ENCODE data around the gene TMEM170B. TPM values are rescaled to one million over a fixed set of nuclear protein-coding genes. Genes with fewer than 3 reads are reported as not detected.

TMEM170B gene
- total RNA-seq, 1 donor = 4.0 TPM

DNA sequence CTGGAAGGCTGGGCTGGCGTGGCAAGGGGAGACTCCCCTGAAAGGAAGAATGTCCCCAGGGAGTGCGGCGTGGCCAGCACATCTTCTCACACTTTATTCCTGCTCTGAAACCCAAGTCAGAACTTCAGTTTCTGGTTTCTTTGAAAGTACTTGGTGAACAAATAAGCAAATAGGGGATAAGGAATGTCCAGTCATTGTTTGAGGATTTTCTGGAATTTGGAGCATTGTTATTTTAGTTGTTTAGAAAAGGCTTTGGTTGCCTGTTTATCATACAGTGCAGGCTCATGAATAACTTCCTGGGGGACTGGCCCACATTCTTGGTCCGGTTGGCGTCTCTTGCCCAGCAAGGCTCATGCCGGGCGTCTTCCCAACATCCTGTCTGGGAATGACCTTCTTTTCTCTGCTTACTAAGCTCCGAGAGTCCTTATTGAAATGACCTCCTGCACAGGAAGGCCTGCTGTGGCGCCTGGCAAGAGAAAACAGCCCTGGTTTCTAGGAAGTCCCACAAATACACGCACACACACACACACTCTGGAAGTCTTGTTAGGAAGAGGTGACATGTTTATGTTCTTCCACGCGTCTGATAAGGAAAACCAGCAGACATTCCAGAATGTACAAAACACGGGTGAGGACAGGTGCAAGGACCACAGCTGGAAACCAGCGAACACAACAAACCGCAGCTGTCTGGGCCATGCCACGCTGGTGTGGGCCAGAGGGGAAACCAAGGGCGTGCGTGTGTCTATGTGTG lies 71.9 kb downstream of the TMEM170B start:
- Histone ChIP-seq H3K27me3 (ENCODE audit: insufficient read depth, low read length) (no peaks in the 10 kb centered on the region), H3K9me3 (ENCODE audit: low read depth, low read length) (no peaks in the 10 kb centered on the region), H3K27ac (ENCODE audit: low read depth, low read length) (peak overlapping the region; percentile 92), H3K36me3 (ENCODE audit: insufficient read depth, low read length) (no peaks in the 10 kb centered on the region), H3K4me2 (ENCODE audit: insufficient read depth, low read length) (peak overlapping the region; percentile 55), H3K4me1 (ENCODE audit: insufficient read depth, low read length) (peaks cover 34% of the 10 kb centered on the region), H2AFZ (ENCODE audit: low read length) (no peak overlapping the region), H3K4me3 (ENCODE audit: insufficient read depth, low read length) (peak overlapping the region; percentile 26), H3K79me2 (ENCODE audit: insufficient read depth, low read length) (no peaks in the 10 kb centered on the region), H4K20me1 (ENCODE audit: insufficient read depth, low read length) (no peaks in the 10 kb centered on the region)
- TF ChIP-seq CTCF (IDR thresholded peaks at IDR 0.05; ENCODE audit: extremely low read depth, low read depth, low read length) = no peak
- DNase-seq (ENCODE audit: insufficient read length, low spot score, missing footprints) = peak; percentile 80

- no peak for DNase-seq (ENCODE audit: insufficient read length, low spot score, missing footprints)
- no peak overlapping the region for H3K4me3 ChIP-seq (ENCODE audit: insufficient read depth, low read length)
- no peaks in the 10 kb centered on the region for H3K27me3 ChIP-seq (ENCODE audit: insufficient read depth, low read length)
- H3K9me3 ChIP-seq (ENCODE audit: low read depth, low read length) = no peaks in the 10 kb centered on the region
- peaks cover 54% of the 10 kb centered on the region for H3K4me1 ChIP-seq (ENCODE audit: insufficient read depth, low read length)
- no peaks in the 10 kb centered on the region for H4K20me1 ChIP-seq (ENCODE audit: insufficient read depth, low read length)
- TF ChIP-seq CTCF (IDR thresholded peaks at IDR 0.05; ENCODE audit: extremely low read depth, low read depth, low read length) = no peak
- no peaks in the 10 kb centered on the region for H3K79me2 ChIP-seq (ENCODE audit: insufficient read depth, low read length)
- no peak overlapping the region for H2AFZ ChIP-seq (ENCODE audit: low read length)
- peak overlapping the region; percentile 93 for H3K27ac ChIP-seq (ENCODE audit: low read depth, low read length)
- peak overlapping the region; percentile 2 for H3K4me2 ChIP-seq (ENCODE audit: insufficient read depth, low read length)
- H3K36me3 ChIP-seq (ENCODE audit: insufficient read depth, low read length) = no peaks in the 10 kb centered on the region
Measured at GRCh38 chr6:11613336-11613735, 75.8 kb downstream of the TMEM170B start.

GRCh38 chr6:11613858-11614257 lies 76.3 kb downstream of the TMEM170B start:
- peak overlapping the region; percentile 93 for H3K27ac ChIP-seq (ENCODE audit: low read depth, low read length)
- no peaks in the 10 kb centered on the region for H3K27me3 ChIP-seq (ENCODE audit: insufficient read depth, low read length)
- no peaks in the 10 kb centered on the region for H3K36me3 ChIP-seq (ENCODE audit: insufficient read depth, low read length)
- no peak overlapping the region for H3K4me3 ChIP-seq (ENCODE audit: insufficient read depth, low read length)
- no peaks in the 10 kb centered on the region for H3K9me3 ChIP-seq (ENCODE audit: low read depth, low read length)
- peak overlapping the region; percentile 2 for H3K4me2 ChIP-seq (ENCODE audit: insufficient read depth, low read length)
- peak; percentile 72 for DNase-seq (ENCODE audit: insufficient read length, low spot score, missing footprints)
- no peak for TF ChIP-seq CTCF (IDR thresholded peaks at IDR 0.05; ENCODE audit: extremely low read depth, low read depth, low read length)
- peaks cover 50% of the 10 kb centered on the region for H3K4me1 ChIP-seq (ENCODE audit: insufficient read depth, low read length)
- no peaks in the 10 kb centered on the region for H3K79me2 ChIP-seq (ENCODE audit: insufficient read depth, low read length)
- H4K20me1 ChIP-seq (ENCODE audit: insufficient read depth, low read length) = no peaks in the 10 kb centered on the region
- no peak overlapping the region for H2AFZ ChIP-seq (ENCODE audit: low read length)

GRCh38 chr6:11614534-11615213 lies 77.1 kb downstream of the TMEM170B start:
- no peak for TF ChIP-seq CTCF (IDR thresholded peaks at IDR 0.05; ENCODE audit: extremely low read depth, low read depth, low read length)

More at GRCh38 chr6:11614534-11615213, 77.1 kb downstream of the TMEM170B start:
- no peak for DNase-seq (ENCODE audit: insufficient read length, low spot score, missing footprints)
- no peak overlapping the region for H2AFZ ChIP-seq (ENCODE audit: low read length)
- no peaks in the 10 kb centered on the region for H3K79me2 ChIP-seq (ENCODE audit: insufficient read depth, low read length)
- peak overlapping the region; percentile 93 for H3K27ac ChIP-seq (ENCODE audit: low read depth, low read length)
- H3K4me3 ChIP-seq (ENCODE audit: insufficient read depth, low read length) = no peak overlapping the region
- peaks cover 43% of the 10 kb centered on the region for H3K4me1 ChIP-seq (ENCODE audit: insufficient read depth, low read length)
- H3K9me3 ChIP-seq (ENCODE audit: low read depth, low read length) = no peaks in the 10 kb centered on the region
- no peaks in the 10 kb centered on the region for H3K27me3 ChIP-seq (ENCODE audit: insufficient read depth, low read length)
- peak overlapping the region; percentile 2 for H3K4me2 ChIP-seq (ENCODE audit: insufficient read depth, low read length)
- no peaks in the 10 kb centered on the region for H3K36me3 ChIP-seq (ENCODE audit: insufficient read depth, low read length)
- H4K20me1 ChIP-seq (ENCODE audit: insufficient read depth, low read length) = no peaks in the 10 kb centered on the region

Data from osteoblast (primary cell).